ENCODE data around the gene CCDC9. TPM values are rescaled to one million over a fixed set of nuclear protein-coding genes. Genes with fewer than 3 reads are reported as not detected.

CCDC9 gene
- total and polyA plus RNA-seq, 2 experiments from 2014 or later: 21.9 to 22.5 TPM

DNA sequence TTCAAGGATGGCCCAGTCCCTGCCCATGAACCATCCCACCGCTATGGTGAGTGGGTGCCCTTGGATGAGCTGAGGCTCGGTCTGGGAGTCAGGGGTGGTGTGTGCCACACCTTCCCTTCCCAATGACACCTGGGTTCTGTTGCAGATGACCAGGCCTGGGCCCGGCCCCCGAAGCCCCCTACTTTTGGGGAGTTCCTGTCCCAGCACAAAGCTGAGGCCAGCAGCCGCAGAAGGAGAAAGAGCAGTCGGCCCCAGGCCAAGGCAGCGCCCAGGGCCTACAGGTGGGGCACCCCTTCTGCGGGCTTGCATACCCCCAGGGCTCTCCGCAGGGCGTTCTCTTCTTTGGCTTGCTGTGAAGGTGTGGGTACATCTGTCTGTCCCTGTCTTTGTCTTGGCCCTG lies 14.1 kb downstream of the CCDC9 start:
- Histone ChIP-seq H3K27me3 (no peaks in the 10 kb centered on the region), H3K36me3 (peaks cover 7% of the 10 kb centered on the region), H3K4me1 (ENCODE audit: low read depth) (no peaks in the 10 kb centered on the region), H3K4me3 (no peak overlapping the region), H3K9me3 (ENCODE audit: low read depth) (no peaks in the 10 kb centered on the region), H3K27ac (no peak overlapping the region)
- DNase-seq (ENCODE audit: low read depth in 1 of 2, low spot score in 1 of 2): no peak
- TF ChIP-seq, protein P1, sequence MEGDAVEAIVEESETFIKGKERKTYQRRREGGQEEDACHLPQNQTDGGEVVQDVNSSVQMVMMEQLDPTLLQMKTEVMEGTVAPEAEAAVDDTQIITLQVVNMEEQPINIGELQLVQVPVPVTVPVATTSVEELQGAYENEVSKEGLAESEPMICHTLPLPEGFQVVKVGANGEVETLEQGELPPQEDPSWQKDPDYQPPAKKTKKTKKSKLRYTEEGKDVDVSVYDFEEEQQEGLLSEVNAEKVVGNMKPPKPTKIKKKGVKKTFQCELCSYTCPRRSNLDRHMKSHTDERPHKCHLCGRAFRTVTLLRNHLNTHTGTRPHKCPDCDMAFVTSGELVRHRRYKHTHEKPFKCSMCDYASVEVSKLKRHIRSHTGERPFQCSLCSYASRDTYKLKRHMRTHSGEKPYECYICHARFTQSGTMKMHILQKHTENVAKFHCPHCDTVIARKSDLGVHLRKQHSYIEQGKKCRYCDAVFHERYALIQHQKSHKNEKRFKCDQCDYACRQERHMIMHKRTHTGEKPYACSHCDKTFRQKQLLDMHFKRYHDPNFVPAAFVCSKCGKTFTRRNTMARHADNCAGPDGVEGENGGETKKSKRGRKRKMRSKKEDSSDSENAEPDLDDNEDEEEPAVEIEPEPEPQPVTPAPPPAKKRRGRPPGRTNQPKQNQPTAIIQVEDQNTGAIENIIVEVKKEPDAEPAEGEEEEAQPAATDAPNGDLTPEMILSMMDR (IDR thresholded peaks at IDR 0.05; ENCODE audit: low read depth, low read length): no peak

DNA sequence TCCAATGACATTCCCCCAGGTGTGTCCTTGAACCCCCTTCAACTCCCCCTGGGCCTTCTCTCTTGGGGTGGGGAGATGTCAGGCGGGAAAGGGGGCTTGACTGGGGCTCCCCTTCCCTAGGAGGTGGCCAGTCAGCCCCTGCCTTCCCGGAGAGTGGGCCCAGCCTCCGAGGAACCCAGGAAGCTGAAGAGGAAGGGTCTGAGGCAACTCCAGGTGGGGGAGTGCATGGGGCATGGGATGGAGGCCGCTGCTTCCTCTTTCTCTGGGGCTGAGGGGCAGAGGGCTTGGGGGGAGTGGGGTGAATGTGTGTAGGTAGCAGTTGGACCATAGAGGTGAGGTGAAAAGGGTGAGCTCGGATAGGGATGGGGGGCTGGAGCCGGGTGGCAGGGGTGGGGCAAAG lies 15.6 kb downstream of the CCDC9 start:
- Histone ChIP-seq H3K4me1 (ENCODE audit: low read depth) (no peaks in the 10 kb centered on the region), H3K9me3 (ENCODE audit: low read depth) (no peaks in the 10 kb centered on the region), H3K27me3 (no peaks in the 10 kb centered on the region), H3K4me3 (no peak overlapping the region), H3K27ac (no peak overlapping the region), H3K36me3 (no peaks in the 10 kb centered on the region)
- TF ChIP-seq, protein P1 (IDR thresholded peaks at IDR 0.05; ENCODE audit: low read depth, low read length): no peak
- DNase-seq (ENCODE audit: low read depth in 1 of 2, low spot score in 1 of 2): no peak

DNA sequence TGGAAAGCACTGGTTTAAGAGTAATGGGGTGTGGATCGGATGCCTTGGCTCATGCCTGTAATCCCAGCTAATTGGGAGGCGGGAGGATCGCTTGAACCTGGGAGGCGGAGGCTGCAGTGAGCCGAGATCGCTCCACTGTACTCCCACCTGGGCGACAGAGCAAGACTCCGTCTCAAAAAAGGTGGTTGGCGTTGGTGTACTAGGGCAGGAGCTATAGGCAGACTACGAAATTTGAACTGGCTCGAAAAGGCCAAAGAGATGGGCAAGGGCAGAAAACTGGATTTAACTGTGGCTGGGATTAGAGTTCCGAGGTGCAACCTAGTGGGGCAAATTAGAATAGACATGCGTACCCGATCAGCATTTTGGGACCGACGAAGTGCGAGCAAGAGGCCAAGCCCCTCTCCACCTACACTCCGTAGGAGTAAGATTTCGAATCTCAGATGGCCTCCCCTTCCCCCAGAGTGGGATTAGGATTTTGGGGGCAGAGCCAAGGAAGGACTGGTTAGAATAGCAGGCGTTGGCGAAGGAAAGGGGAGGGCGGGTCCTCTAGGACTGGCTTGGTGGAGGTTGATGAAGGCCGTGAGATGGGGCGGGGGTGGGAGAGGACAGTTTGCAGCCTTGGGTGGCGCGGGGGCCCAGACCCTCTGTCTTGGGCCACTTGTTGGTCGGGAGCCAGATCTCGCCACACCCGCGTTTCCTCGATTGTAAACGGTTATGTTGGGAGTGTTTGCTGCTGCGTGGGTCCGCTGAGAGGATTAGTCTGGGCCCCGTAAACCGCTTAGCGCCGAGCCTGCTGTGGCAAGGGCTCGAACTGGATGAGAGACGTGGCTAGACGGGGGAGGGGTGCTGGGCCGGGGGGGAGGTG lies 16.4 kb downstream of the CCDC9 start:
- Histone ChIP-seq H3K4me3 (peak overlapping the region; percentile 69), H3K27me3 (no peaks in the 10 kb centered on the region), H3K4me1 (ENCODE audit: low read depth) (no peaks in the 10 kb centered on the region), H3K36me3 (no peaks in the 10 kb centered on the region), H3K27ac (peak overlapping the region; percentile 84), H3K9me3 (ENCODE audit: low read depth) (no peaks in the 10 kb centered on the region)
- TF ChIP-seq, protein P1 (IDR thresholded peaks at IDR 0.05; ENCODE audit: low read depth, low read length): no peak
- DNase-seq (ENCODE audit: low read depth in 1 of 2, low spot score in 1 of 2): no peak

DNA sequence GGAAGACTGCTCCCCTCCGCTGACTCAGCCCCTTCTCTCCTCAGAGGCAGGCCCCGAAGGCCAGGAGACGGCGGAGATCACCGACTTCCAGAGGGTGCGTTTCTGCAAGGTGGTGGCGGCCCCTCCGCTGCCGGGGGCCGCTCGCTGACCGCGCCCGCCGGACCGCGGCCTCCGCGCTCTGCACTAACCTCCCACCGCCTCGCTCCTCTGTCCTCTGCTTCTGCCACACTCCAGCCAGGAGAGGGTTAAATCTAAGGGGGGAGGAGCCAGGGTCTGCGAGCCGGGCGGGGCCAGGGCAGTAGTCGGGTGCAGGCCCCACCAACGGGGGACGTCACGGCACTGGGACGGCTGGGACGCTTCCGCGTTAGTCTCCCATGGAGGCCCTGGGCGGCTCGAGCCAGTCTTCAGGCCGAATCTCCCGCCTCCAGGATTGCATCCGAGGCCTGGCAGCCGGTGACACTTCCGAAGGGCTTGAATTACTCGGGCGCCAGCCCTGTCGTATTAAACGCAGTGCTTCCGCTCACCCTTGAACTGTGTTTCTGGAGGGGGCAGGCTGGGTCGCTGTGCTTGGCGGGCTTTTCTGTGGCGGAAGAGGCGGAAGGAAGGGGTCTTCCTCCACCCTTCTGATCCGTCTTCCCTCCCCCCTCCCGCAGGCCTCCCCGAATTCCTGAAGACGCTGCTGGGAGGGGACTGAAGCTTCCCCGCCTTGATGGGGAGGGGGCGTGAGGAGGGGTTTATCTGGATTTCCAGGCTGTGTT lies 17.2 kb downstream of the CCDC9 start:
- no peaks in the 10 kb centered on the region for H3K27me3 ChIP-seq
- peak overlapping the region; percentile 84 for H3K27ac ChIP-seq
- no peaks in the 10 kb centered on the region for H3K9me3 ChIP-seq (ENCODE audit: low read depth)
- DNase-seq (ENCODE audit: low read depth in 1 of 2, low spot score in 1 of 2): peak; percentile 94 to 97
- TF ChIP-seq, protein P1 (IDR thresholded peaks at IDR 0.05; ENCODE audit: low read depth, low read length): no peak
- H3K4me3 ChIP-seq: peak overlapping the region; percentile 69
- H3K4me1 ChIP-seq (ENCODE audit: low read depth): no peaks in the 10 kb centered on the region
- no peaks in the 10 kb centered on the region for H3K36me3 ChIP-seq

DNA sequence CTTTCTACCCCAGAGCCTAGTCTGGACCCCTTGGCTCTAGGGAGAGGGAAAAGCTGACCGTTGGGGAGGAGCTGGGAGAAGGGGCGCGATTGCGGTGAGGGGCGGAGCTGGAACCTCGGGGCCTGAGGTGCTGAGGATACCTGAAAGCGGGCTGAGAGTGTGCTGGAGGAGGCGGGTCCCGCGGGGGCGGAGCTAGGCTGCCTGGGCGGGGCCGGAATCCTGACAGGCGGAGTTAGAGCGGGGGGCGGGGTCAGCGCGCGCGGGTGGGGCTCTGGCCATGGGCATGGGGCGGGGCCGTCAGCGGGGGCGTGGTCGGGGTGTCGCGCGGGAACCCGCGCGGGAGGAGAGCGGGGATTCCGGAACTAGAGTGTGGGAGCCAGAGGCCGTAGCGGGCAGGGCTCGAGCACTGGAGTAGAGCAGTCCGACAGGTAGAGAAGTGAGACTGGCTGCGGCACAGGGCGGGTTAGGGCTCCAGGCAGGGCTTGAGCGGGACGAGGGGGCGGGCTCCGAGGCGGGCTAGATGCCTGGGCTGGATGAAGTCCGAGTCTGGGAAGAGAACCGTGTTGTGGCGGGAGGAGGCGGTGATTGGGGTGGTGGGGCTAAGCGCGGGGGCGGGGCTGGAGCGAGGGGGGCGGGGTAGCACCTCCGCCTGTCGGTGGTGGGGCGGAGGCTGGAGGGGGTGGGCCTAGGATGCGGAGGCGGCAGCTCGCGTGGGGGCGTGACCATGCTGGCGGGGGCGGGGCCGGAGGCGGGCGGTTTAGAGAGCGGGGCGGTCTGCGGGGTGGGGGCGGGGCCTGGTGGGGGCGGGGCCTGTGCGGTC lies 18.0 kb downstream of the CCDC9 start, which contains the start of gene INAFM1:
INAFM1 (plus strand) TSS at position 815 of the 820 bp plus-strand sequence. CDS start 35 bp downstream, outside the sequence.
- Histone ChIP-seq H3K4me1 (ENCODE audit: low read depth) (no peaks in the 10 kb centered on the region), H3K27ac (peak within 1 kb of the TSS; percentile 84)
- peak; percentile 96 to 97 for DNase-seq (ENCODE audit: low read depth in 1 of 2, low spot score in 1 of 2)

More for the DNA sequence above, 18.0 kb downstream of the CCDC9 start, which contains the start of gene INAFM1:
- Histone ChIP-seq H3K27me3 (no peaks in the 10 kb centered on the region), H3K4me3 (peak within 1 kb of the TSS; percentile 69), H3K36me3 (no peaks in the 10 kb centered on the region), H3K9me3 (ENCODE audit: low read depth) (no peaks in the 10 kb centered on the region)
- TF ChIP-seq, protein P1 (IDR thresholded peaks at IDR 0.05; ENCODE audit: low read depth, low read length): no peak
